DLD1 (cell line): ENCODE measurements around the gene TTYH2.

ENCODE experiments used
- in situ Hi-C: cut with HindIII; loops from 2 replicates; pipeline ENCODE4 v1.10.0; 2017; ENCODE audit warnings: low sequenced_read_pairs

Gene TTYH2

GRCh38 chr17:74212913-74213791 lies at the start of gene TTYH2:
Gene TTYH2, plus strand, starts transcription at chr17:74213571. Its CDS starts 17 bp downstream, at chr17:74213588.
- in situ Hi-C loops = no loop called here

- in situ Hi-C loops = no loop called here
Observed at GRCh38 chr17:74163836-74164235, 49.5 kb upstream of the TTYH2 start.

GRCh38 chr17:74164446-74165045 lies 48.8 kb upstream of the TTYH2 start:
- in situ Hi-C loops = no loop called here

- in situ Hi-C loops = no loop called here
Observed at GRCh38 chr17:74165797-74166365, 47.5 kb upstream of the TTYH2 start.

- in situ Hi-C loops = no loop called here
Observed at GRCh38 chr17:74170924-74171323, 42.4 kb upstream of the TTYH2 start.

GRCh38 chr17:74172700-74173099 lies 40.7 kb upstream of the TTYH2 start:
- in situ Hi-C loops = no loop called here

GRCh38 chr17:74176546-74177001 lies 36.8 kb upstream of the TTYH2 start:
- in situ Hi-C loops = loop anchor here (25.0 kb wide), 1 partner anchor 89 kb away; no protein-coding TSS in a partner anchor

GRCh38 chr17:74177018-74177450 lies 36.3 kb upstream of the TTYH2 start:
- in situ Hi-C loops = loop anchor here (25.0 kb wide), 1 partner anchor 90 kb away; no protein-coding TSS in a partner anchor

GRCh38 chr17:74179576-74179975 lies 33.8 kb upstream of the TTYH2 start:
- in situ Hi-C loops = loop anchor here (25.0 kb wide), 1 partner anchor 92 kb away; no protein-coding TSS in a partner anchor

- in situ Hi-C loops = loop anchor here (25.0 kb wide), 1 partner anchor 93 kb away; no protein-coding TSS in a partner anchor
Observed at GRCh38 chr17:74180336-74180735, 33.0 kb upstream of the TTYH2 start.

- in situ Hi-C loops = loop anchor here (25.0 kb wide), 1 partner anchor 94 kb away; no protein-coding TSS in a partner anchor
Observed at GRCh38 chr17:74181341-74181740, 32.0 kb upstream of the TTYH2 start.

- in situ Hi-C loops = loop anchor here (25.0 kb wide), 1 partner anchor 95 kb away; no protein-coding TSS in a partner anchor
Observed at GRCh38 chr17:74182041-74182723, 31.2 kb upstream of the TTYH2 start.

GRCh38 chr17:74183411-74183810 lies 30.0 kb upstream of the TTYH2 start:
- in situ Hi-C loops = loop anchor here (25.0 kb wide), 1 partner anchor 96 kb away; no protein-coding TSS in a partner anchor

GRCh38 chr17:74185571-74186185 lies 27.7 kb upstream of the TTYH2 start:
- in situ Hi-C loops = loop anchor here (25.0 kb wide), 1 partner anchor 98 kb away; no protein-coding TSS in a partner anchor

- in situ Hi-C loops = loop anchor here (25.0 kb wide), 1 partner anchor 99 kb away; no protein-coding TSS in a partner anchor
Observed at GRCh38 chr17:74186498-74186897, 26.9 kb upstream of the TTYH2 start.

- in situ Hi-C loops = loop anchor here (25.0 kb wide), 1 partner anchor 100 kb away; no protein-coding TSS in a partner anchor
Observed at GRCh38 chr17:74187761-74188160, 25.6 kb upstream of the TTYH2 start.

GRCh38 chr17:74188687-74189086 lies 24.7 kb upstream of the TTYH2 start:
- in situ Hi-C loops = loop anchor here (25.0 kb wide), 1 partner anchor 101 kb away; no protein-coding TSS in a partner anchor

- in situ Hi-C loops = loop anchor here (25.0 kb wide), 1 partner anchor 103 kb away; no protein-coding TSS in a partner anchor
Observed at GRCh38 chr17:74190154-74190553, 23.2 kb upstream of the TTYH2 start.

- in situ Hi-C loops = loop anchor here (25.0 kb wide), 1 partner anchor 104 kb away; no protein-coding TSS in a partner anchor
Observed at GRCh38 chr17:74190807-74191406, 22.5 kb upstream of the TTYH2 start.
